ENCODE data around the gene ERLEC1. TPM values are rescaled to one million over a fixed set of nuclear protein-coding genes. Genes with fewer than 3 reads are reported as not detected.

Gene ERLEC1
- total and polyA plus RNA-seq, 7 donors, result 23.4 to 69.2 (median 35.4) TPM

GRCh38 chr2:53852532-53852931 is 65.7 kb downstream of the ERLEC1 start:
- no peak for DNase-seq
- intact Hi-C loops (cut with DNase I), result no loop called here
- Histone ChIP-seq H3K4me1 (no peaks in the 10 kb centered on the region), H3K27me3 (no peaks in the 10 kb centered on the region), H3K9me3 (no peaks in the 10 kb centered on the region), H3K27ac (no peak overlapping the region), H3K4me3 (no peak overlapping the region), H3K36me3 (peaks cover 0 to 19% (median 7%) of the 10 kb centered on the region in 4 donors)
- TF ChIP-seq EP300 (IDR thresholded peaks at IDR 0.05), result no peak
- TF ChIP-seq, protein P1, sequence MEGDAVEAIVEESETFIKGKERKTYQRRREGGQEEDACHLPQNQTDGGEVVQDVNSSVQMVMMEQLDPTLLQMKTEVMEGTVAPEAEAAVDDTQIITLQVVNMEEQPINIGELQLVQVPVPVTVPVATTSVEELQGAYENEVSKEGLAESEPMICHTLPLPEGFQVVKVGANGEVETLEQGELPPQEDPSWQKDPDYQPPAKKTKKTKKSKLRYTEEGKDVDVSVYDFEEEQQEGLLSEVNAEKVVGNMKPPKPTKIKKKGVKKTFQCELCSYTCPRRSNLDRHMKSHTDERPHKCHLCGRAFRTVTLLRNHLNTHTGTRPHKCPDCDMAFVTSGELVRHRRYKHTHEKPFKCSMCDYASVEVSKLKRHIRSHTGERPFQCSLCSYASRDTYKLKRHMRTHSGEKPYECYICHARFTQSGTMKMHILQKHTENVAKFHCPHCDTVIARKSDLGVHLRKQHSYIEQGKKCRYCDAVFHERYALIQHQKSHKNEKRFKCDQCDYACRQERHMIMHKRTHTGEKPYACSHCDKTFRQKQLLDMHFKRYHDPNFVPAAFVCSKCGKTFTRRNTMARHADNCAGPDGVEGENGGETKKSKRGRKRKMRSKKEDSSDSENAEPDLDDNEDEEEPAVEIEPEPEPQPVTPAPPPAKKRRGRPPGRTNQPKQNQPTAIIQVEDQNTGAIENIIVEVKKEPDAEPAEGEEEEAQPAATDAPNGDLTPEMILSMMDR (IDR thresholded peaks at IDR 0.05), result no peak
- no peak for TF ChIP-seq POLR2A (IDR thresholded peaks at IDR 0.05)
- no peak for TF ChIP-seq POLR2AphosphoS5 (IDR thresholded peaks at IDR 0.05)
- WGBS, 2 donors, result 90 to 95% methylated on average over 4 of the region's 4 CpGs

- TF ChIP-seq EP300 (IDR thresholded peaks at IDR 0.05) (no peak), POLR2A (IDR thresholded peaks at IDR 0.05) (no peak), POLR2AphosphoS5 (IDR thresholded peaks at IDR 0.05) (no peak)
- TF ChIP-seq, protein P1 (IDR thresholded peaks at IDR 0.05), result no peak
- no peak for DNase-seq
- Histone ChIP-seq H3K27me3 (no peaks in the 10 kb centered on the region), H3K36me3 (peaks cover 0 to 19% (median 7%) of the 10 kb centered on the region in 4 donors), H3K4me1 (peaks cover 0 to 6% (median 5%) of the 10 kb centered on the region in 4 donors), H3K4me3 (no peak overlapping the region), H3K9me3 (no peaks in the 10 kb centered on the region), H3K27ac (no peak overlapping the region)
- intact Hi-C loops (cut with DNase I), result no loop called here
- WGBS, 2 donors, result 90 to 91% methylated on average over 2 of the region's 2 CpGs
Measured at GRCh38 chr2:53854678-53855077, 67.8 kb downstream of the ERLEC1 start.

DNA sequence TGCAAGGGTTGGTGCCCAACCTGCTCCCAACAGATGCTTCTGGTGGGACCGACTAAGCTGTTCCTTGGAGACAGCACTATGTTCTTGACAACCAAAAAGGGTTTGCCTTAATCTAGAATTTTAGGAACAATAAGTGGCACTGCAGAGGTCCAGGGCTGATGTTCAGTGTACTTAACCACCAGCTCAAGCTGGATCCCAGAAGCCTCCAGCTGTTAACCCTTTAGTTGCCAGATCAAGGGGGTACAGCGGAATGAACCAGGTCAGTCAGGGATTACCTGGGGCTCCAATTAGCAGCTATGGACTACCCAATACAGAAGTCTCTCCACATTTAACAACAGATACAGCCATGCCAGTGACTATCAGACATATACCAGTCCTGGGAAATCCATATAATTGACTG is 69.4 kb downstream of the ERLEC1 start:
- no peaks in the 10 kb centered on the region for H3K27me3 ChIP-seq
- no peak for TF ChIP-seq EP300 (IDR thresholded peaks at IDR 0.05)
- no peak for TF ChIP-seq POLR2A (IDR thresholded peaks at IDR 0.05)
- TF ChIP-seq, protein P1 (IDR thresholded peaks at IDR 0.05), result no peak
- no peak for TF ChIP-seq POLR2AphosphoS5 (IDR thresholded peaks at IDR 0.05)
- H3K4me3 ChIP-seq, result no peak overlapping the region
- peaks cover 0 to 14% (median 12%) of the 10 kb centered on the region in 4 donors for H3K4me1 ChIP-seq
- DNase-seq, result no peak
- no peaks in the 10 kb centered on the region for H3K9me3 ChIP-seq
- no peak overlapping the region for H3K27ac ChIP-seq
- intact Hi-C loops (cut with DNase I), result no loop called here
- H3K36me3 ChIP-seq, result peaks cover 0 to 19% (median 7%) of the 10 kb centered on the region in 4 donors
- 95 to 97% methylated on average over 2 of the region's 2 CpGs for WGBS, 2 donors

- Histone ChIP-seq H3K27ac (peak within 1 kb of the TSS in 1 of 4 donors; percentile 47), H3K36me3 (peaks cover 0 to 13% (median 2%) of the 10 kb centered on the region in 4 donors), H3K9me3 (no peaks in the 10 kb centered on the region), H3K4me1 (peaks cover 0 to 14% (median 12%) of the 10 kb centered on the region in 4 donors), H3K27me3 (no peaks in the 10 kb centered on the region), H3K4me3 (peak within 1 kb of the TSS; percentile 19 to 49 (median 42))
- WGBS, 2 donors, result 20 to 55% methylated on average over 72 of the region's 72 CpGs
- TF ChIP-seq POLR2A (IDR thresholded peaks at IDR 0.05) (no peak), EP300 (IDR thresholded peaks at IDR 0.05) (no peak), POLR2AphosphoS5 (IDR thresholded peaks at IDR 0.05) (peak in 1 of 4 donors; percentile 31)
- TF ChIP-seq, protein P1 (IDR thresholded peaks at IDR 0.05), result no peak
- DNase-seq, result no peak
- intact Hi-C loops (cut with DNase I), result no loop called here
Measured at GRCh38 chr2:53859206-53860181, 72.7 kb downstream of the ERLEC1 start, which contains the start of gene GPR75. TSS of gene GPR75 (minus strand) at chr2:53859967. CDS start at chr2:53854756, 5,211 bp downstream.
